ENCODE results near the gene XRCC3. TPM values are rescaled to one million over a fixed set of nuclear protein-coding genes. Genes with fewer than 3 reads are reported as not detected.

Gene XRCC3
- polyA plus RNA-seq, 4 donors: 11.5 to 23.9 (median 12.6) TPM

DNA sequence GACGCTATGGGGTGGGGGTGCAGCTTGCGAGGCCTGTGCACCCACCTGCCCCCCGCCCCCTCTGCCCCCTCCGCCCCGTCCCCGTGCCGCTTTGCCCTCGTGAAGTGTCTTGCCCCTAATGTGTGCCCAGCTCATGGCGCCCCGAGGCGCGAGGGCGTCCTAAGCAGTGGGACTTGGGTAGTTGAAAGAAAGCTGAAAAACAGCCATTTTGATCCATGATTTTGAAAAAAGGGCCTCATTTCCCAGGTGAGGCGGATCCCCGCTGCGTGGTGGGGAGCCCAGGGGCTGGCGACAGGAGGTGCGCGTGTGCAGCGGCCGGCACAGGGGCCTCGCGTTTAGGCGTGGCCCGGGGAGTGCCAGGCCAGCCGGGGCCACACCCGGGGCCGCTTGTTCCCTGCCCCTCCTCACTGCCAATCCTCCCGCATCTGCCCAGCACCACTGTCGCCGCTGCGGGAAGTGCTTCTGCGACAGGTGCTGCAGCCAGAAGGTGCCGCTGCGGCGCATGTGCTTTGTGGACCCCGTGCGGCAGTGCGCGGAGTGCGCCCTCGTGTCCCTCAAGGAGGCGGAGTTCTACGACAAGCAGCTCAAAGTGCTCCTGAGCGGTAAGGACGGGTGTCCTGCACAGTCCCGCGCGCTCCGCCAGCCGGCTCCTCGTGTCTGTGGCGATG, 12.2 kb upstream of the XRCC3 start:
- peak in 1 of 4 donors; percentile 51 for DNase-seq (ENCODE audit: low read depth in 4 of 4, low spot score in 3 of 4)

DNA sequence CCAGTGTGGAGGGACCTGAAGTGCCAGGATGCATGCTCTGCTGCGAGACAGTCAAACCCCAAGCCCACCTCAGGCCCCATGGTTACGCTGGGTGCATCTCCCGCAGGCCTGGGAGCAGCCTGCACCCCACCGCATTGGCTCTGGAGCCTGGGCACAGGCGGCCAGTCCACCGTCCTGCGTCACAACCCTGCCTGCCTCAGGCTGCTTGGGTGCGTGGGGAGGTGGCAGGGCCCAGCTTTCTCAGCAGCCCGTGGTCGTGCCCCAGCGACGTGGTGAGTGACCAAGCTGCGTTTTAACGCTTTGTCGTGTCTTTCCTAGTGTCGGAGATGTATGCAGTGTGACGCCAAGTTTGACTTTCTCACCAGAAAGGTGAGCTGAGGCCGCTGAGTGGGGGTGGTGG, 11.2 kb upstream of the XRCC3 start:
- no peak for DNase-seq (ENCODE audit: low read depth in 4 of 4, low spot score in 3 of 4)

DNA sequence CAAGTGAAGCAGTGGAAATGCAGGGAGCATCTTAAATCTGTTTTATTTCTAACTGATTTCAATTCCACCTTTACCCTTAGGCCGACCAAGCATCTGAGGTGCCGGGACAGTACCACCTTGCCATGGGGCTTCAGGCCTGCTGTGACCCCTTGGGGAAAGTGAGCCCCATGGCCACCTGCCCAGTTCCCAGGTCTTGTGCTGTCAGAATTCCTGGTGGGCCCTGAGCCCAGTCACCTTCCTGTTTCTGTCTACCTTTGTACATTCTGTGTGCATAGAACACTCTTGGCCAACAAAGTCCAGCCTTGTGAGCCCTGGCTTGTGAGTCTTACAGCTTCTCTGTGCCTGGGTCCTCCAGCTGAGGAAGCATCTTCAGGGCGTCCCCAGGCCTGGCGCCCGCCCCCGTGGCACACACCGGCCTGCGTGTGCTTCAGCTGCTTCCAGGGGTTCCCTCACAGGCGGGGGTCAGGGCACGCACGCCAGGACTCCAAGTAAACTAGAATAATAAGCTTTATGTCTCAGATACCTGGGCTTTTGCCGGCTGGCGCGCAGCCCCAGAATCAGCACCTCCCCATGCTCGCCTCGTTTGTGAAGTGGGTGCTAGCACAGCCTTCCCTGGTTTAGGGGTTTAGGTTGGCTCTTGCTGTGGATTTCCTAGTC, 10.6 kb upstream of the XRCC3 start:
- no peak for DNase-seq (ENCODE audit: low read depth in 4 of 4, low spot score in 3 of 4)

DNA sequence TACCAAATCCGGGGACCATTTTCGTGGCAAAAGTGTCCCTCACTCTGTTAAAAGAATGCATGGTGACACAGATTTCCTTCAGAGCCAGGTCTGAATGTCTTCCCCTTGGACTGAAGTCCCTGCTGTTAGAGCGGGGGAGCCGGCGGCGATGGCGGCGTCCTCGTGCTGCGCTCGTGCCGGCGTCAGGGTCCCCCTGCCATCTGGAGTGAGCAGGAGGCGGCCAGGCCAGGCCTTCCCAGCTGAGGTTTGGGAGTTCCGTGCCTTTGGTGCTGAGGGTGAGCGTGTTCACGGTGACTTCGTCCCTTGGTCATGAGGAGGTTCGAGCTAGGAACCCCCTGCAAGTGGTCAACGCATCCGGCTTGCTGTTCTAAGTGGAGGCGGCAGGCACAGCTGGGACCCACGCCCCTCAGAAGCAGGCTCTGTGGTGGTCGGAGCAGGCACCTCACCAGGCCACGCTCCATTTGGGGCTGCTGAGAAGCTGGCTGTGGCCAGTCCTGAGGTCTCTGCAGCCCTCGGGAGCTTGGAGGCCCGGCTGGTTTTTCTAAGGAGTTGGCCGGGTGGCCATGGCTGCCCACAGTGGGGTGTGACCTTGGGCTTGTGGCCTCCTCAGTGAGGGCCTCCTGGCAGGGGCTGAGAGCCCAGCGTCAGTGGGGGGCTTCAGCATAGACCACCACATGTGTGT, 9.9 kb upstream of the XRCC3 start:
- DNase-seq (ENCODE audit: low read depth in 4 of 4, low spot score in 3 of 4): no peak

DNA sequence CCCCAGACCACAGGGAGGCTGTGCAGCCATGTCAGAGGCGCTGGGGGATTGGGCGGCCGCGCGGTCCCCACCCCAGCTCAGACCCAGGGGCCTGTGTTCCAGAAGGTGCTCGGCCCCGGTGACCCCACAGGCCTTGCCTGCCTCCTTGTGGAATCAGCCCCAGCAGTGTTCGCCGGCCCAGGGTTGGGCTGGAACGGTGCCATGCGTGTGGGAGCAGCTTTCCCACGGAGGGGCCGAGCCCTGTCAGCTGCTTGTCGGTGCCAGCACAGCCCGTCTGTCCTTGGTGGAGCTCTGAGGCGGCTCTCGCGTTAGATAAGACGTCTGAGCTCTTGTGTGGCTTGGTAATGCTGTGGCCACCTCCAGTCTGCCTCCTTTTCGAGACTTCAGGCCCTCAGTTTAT, 8.9 kb upstream of the XRCC3 start:
- no peak for DNase-seq (ENCODE audit: low read depth in 4 of 4, low spot score in 3 of 4)

DNA sequence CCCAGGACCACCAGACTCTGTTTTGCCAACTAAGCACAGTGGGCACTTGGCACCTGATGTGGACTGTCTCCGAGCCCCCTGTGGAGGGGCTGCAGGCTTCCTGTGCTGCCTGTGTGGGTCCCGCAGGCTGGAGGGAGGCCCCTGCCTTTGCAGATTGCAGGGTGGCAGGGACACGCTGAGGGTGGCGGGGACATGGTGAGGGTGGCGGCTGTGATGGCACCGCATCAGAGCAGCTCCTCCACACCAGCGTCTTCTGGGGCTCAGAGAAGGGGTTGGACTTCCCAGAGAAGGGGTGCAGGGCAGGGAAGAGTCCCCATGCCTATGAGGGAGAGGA, 8.5 kb upstream of the XRCC3 start:
- DNase-seq (ENCODE audit: low read depth in 4 of 4, low spot score in 3 of 4): no peak

DNA sequence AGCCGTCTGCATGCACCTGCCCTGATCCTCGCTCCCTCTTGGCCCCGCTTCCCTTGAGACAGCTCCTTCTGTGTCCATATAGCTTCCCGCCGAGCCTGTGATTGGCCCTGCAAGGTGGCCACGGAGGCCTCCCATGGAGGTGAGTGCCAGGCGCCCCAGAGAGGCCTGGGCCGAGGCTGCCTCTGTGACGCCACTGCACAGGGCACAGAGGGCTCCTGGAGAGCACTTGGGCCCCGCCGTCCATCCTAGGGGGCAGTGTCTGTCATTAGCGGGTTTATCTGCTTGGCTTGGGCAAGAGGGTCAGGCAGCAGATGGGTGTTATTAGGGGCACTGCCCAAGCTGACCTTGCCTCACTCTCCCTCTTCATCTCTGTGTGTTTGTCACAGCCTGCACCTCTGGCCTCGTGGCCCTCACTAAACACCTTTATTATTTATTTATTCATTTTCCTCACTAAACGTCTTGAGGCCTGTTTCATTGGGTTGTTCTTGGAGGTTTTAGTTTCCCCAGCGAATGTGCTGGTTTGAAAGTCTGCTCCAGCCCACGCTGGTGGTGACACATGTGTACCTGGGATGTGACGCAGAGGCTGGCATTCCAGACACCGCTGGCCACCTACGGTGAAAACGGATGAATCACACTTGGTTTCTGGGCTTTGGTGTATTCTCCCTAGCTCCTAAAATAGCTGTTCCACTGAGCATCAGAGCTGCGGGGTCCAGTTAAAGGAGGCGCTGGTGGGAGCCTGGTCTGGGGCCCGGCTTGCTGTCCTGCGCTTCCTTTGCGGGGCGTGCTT, 6.3 kb upstream of the XRCC3 start:
- DNase-seq (ENCODE audit: low read depth in 4 of 4, low spot score in 3 of 4): no peak

DNA sequence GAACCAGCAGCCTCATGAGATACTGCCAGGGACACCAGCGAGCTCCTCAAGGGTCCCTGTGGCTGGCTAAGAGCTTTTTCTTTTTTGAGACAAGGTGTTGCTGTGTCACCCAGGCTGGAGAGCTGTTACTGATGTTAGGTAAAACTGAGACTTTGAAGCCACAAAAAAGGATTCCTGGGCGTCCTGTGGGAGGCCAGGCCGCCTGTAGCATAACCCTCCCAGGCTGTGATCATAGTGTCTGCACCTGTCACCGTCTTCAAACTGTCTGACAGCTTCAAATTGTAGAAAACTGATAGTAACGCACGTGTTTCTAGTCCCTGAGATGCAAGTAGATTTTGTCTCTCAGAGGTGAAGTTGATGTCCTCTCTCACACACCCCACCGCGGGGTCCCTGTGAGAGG, 4.5 kb upstream of the XRCC3 start:
- DNase-seq (ENCODE audit: low read depth in 4 of 4, low spot score in 3 of 4): no peak

DNA sequence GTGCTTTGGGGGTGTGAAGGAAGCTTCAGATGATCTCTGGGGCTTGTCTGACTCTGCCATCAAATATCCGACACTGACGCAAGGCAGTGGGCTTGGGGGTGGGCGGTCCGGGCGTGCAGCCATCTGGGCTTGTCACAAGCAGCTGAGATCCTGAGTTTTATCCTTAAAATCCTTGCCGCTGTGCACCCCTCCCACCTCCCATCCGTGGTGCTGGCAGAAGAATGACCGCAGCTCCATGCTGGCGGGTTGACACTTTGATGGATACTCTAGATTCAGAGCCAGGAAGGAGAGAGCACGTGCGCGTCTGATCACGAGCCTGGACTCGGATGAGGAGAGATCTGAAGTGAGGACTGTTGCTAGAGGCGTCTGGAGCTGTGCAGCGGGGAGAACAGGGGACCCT, 3.3 kb upstream of the XRCC3 start:
- no peak for DNase-seq (ENCODE audit: low read depth in 4 of 4, low spot score in 3 of 4)

DNA sequence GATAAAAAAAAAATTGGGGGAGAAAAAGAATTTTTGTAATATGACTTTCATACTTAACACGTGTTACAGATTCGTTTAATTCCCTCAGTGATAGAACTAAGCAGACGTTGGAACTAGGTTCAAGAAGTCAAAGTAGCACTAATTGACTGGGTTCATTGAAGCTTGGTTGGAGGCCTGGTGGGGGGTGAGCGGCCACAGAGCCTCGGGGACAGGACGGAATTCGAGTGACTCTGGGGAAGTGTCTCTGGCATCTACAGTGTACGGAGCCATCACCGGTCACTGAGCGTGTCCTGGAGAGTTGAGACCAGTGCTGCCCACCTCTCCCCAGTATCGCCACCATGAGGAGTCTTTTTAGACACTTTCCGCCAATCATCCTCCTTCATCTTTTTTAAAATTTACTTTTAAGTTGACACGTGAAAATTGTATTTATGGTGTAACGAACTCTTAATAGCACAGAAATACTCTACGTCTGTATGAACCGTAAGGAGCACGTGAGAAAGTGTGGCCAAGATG, 1.7 kb upstream of the XRCC3 start:
- DNase-seq (ENCODE audit: low read depth in 4 of 4, low spot score in 3 of 4): no peak

DNA sequence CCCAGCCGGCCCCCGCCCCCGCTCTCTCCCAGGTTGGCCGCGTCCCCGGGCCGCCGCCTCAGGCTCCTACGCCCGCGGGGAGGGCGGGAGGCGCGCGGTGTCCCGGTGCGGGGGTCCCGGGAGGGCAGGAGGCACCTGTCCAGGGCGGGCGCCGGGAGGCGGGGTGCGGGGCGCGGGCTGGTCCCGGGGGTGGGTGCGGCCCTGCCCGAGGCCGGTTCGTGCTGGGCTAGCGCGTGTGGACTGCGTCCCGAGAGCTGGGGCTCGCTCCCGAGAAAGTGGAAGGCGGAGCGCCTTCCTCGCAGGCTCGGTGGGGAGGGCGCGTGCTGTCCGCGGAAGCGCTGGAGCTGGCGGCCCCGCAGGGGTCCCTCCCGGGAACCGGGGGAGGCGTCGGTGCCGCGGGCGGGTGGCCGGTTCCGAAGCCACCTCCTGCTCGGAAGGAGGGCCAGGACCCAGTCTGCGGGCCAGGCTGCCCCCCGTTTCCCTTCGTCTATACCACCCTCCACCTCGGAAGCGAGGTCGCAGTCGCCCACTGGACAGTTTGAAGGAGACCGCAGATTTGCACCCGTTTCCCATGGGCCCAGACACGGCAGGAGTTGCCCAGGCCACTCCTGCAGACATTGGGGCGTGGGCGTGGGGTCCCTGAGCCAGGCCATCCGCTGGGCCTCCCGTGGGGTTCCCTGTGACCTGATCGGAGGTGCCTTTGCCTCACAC, 995 bp upstream of the XRCC3 start:
- DNase-seq (ENCODE audit: low read depth in 4 of 4, low spot score in 3 of 4): no peak

DNA sequence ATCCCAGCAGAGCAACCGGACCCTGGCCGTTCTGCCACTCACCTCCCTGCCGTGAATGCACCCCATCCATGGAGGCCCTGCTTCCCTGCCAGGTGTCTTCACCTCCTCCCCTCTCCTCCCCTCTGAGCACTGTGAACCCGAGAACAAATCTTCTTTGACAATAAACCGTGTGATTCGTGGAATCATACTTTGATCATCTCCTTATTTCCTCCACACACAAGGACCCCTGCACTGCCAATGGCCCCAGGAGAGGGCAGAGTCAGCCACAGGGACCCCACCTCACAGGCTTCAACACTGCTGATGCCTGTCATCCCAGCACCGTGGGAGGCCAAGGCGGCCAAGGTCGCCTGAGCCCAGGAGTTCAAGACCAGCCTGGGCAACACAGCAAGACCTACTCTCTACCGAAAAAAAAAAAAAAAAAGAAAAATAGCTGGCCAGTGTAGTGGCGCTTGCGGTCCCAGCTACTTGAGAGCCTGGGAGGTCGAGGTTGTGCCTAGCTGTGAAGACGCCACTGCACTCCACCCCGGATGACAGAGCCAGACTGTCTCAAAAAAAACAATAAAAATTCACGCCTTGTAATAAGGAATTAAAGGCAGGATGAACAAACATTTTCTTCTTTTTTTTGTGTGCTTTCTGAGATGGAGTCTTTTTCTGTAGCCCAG, 1.1 kb downstream of the XRCC3 start:
- DNase-seq (ENCODE audit: low read depth in 4 of 4, low spot score in 3 of 4): no peak

DNA sequence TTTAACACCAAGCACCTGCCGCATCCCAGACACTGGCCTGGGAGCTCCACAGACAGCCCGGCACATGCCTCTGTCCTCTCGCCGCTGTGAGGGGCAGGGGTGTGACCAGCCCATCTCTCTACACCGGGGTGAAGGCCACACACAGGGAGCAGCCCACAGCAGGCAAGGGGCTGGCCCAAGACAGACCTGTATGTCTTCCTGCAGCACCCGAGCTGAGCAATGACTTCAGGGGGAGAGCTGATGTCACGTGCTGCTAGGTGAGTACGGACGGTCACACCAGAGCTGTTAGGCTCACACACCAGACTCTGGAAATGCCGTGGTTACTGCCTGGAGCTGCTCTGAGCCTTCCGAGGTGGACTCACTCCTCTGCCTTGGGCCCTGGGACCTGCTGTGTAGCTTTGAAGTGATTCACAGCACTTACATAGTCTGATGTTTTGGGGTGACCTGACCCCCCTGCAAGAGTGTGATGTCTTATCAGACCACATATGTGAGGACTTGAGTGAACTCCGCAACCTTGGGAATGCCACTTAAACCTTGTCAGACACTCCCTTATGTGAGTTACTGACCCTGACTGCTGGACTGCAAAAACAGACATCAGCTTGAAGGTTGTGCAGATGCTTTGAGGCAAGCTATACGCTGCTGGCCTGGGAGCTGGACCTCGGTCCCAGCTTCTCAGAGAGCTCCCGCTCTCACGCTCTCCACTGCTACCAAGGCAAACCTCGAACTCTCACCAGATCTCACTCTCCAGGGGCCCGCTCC, 1.8 kb downstream of the XRCC3 start:
- no peak for DNase-seq (ENCODE audit: low read depth in 4 of 4, low spot score in 3 of 4)

DNA sequence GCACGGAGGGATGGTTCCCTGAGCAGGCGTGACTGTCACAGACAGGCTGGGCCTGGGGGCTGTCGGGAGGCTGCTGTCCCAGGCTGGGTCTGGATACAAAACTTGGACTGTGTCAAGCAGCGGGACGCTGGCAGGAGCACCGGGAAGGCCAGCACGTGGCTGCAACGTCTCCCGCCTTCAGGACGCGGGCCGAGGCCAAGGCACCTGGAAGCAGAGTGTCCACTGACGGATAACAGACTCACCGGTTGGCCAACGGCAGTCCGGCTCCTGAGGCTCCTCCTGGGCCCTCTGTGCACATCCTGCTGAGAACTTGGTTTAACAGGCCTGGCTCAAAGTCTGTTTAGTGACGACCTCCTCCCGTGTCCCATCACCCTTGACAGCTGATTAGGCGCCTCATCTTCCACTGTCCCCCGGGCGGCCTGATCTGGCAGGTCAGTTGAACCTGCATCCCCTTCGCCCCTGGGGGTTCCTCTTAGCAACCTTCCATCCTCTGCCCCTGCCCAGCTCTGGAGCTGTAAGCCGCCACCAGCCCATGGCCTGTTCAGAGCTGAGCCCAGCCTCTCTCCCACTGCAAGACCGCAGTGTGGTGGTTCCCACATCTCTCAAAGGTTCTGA, 2.5 kb downstream of the XRCC3 start:
- DNase-seq (ENCODE audit: low read depth in 4 of 4, low spot score in 3 of 4): no peak

DNA sequence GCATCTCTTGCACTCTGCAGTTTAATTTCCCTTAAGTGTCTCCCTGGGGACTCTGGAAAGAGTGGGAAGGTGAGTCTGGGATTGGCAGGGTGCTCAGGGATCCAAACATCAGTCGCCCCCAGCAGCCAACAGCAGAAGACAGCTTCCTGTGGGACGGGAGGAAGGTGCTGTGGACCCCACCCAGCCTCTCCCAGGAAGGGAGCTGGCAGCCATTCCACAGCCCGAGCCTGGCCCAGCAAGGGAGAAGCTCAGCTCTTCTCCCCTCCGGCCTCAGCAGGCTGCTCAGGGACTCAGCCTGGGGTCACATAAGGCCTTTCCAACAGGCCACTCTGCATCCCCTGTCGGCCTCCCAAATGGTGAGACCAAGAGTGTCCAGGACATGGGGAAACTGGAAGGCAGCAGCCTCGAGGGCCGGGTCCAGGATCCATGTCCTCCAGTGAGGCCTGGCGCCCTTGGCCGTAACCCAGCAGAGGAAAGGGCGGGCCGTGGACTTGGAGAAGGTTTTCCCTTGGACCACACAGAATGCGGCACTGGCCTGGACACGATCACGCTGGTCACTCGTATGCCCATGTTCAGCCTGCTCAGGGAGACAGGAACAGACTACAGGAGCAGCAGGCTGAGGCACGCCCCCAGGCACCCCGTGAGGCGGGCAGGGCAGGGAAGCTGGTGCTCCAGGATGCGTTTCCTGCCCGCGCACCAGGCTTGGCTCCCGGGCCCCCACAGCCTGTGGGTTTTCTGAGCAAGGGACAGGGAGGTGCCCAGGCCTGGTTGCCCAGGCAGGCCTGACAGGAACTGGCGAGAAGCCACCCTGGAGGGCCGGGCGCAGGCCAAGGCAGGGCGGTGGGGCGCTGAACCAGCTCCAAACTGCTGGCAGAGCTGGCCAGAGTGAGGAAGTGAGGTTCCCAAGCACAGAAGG, 3.5 kb downstream of the XRCC3 start:
- DNase-seq (ENCODE audit: low read depth in 4 of 4, low spot score in 3 of 4): no peak

DNA sequence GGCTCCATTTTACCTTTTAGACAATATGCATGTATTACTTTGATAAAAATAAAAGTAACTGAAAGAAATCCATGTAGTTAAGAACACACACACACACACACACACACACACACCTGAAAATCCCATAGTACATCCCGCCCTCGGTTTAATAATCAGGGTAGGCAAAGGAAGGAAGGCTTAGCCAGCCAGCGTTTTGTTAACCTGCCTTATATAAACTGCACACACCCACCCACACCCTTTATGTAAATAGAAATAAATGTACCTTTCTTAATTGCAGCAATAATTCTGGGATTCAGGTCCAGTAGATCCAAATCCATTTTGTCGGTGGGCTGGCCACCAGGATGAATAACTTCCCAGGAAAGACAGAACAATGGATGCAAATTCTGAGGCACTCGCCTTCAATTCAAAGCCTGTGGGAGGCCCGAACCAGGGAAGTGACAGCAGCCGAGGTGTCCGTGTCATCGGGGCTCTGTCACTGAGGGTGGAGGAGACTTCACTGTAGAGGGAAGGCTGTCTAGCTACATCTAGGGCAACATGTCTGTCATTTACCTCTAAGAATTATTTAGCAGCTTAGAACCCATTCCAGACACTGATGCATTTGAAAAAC, 4.4 kb downstream of the XRCC3 start:
- DNase-seq (ENCODE audit: low read depth in 4 of 4, low spot score in 3 of 4): no peak

DNA sequence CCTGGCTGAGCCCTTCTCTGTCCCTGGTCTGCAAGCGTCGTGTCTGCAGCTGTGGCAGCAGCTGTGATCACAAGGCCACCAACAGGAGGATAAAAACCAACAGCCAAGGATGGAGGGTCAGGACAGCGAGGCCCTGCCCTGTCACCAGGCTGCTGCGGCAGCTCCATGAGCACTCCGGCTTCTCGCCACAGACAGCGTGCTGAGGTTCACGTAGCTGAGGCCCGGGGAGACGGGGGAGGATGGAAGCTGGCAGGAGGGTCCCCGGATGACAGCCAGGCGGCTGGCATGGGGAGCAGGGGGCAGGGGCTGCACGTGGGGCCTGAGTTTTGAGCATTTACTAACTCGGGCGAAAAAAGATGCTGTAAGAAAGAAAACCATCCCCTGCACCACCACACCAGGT, 5.4 kb downstream of the XRCC3 start:
- DNase-seq (ENCODE audit: low read depth in 4 of 4, low spot score in 3 of 4): no peak

Measured in left renal pelvis (tissue), 4 donors.